HG02610 (cell line): Measurements from ENCODE around the gene PARVA.

ENCODE experiments used
- ATAC-seq: cut with Tn5 transposase; IDR thresholded peaks from one replicate; pipeline ENCODE4 v1.9.1; 2021; ENCODE audit warnings: mild to moderate bottlenecking, moderate library complexity; ENCODE audit not compliant: unreplicated experiment

Gene PARVA

DNA sequence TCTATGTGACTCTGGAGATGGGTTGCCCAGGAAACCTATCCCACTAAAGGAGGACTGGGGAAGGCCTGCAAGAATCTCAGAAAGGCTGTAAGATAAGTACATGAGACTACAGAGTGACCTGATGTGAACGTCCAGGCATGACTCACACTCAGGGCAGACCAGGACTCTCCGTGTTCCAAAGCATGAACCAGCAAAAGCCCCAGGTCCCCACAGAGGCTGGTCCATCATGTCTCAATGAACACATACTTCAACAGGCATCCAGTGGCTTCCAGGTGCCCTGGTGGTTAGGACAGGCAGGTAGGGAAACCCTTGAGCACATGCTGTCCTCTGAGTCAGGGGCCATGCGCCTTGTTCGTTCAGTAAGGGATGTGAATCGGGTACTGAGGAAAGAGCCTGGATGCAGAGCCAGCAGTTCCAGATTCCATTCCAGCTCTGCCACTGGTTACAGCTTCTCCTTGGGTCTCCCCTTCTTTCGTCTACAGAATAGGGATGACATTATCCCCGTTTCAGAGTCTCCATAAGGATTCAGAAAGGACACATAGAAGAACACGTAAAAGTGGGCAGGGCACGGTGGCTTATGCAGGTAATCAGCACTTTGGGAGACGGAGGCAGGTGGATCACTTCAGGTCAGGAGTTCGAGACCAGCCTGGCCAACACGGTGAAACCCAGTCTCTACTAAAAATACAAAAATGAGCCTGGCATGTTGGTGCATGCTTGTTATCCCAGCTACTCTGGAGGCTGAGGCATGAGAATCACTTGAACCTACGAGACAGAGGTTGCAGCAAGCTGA is 167.8 kb downstream of the PARVA start:
- ATAC-seq, result no peak

DNA sequence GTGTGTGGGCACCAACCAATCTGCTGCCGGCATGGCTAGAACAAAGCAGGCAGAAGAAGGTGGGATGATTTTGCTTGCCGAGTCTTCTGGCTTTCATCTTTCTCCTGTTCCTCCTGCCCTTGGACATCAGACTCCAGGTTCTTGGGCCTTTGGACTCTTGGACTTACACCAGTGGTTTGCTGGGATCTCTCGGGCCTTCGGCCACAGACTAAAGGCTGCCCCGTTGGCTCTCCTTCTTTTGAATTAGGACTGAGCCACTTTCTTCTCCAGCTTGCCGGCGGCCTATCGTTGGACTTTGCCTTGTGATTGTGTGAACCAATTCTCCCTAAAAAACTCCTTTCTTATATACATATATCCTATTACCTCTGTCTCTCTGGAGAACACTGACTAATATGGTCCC is 168.8 kb downstream of the PARVA start:
- no peak for ATAC-seq

DNA sequence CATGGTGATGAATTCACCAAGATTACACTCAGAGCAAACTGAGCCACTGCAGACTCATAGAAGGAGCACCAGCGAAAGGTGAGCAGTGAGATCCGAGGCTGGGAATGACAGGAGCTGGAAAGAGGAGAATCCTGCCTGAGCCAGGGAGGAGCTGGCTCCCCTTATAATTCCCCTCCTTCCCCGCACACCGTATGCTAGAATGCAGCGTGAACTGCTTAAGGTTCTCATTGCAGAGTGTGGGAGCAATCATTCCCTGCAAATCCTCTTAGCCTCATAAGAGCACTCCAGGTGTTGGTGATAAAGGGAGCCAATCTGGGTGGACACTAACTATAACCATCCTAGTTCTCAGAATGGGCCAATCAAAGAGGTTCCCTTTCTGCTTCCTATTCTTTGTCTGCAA is 169.3 kb downstream of the PARVA start:
- no peak for ATAC-seq

DNA sequence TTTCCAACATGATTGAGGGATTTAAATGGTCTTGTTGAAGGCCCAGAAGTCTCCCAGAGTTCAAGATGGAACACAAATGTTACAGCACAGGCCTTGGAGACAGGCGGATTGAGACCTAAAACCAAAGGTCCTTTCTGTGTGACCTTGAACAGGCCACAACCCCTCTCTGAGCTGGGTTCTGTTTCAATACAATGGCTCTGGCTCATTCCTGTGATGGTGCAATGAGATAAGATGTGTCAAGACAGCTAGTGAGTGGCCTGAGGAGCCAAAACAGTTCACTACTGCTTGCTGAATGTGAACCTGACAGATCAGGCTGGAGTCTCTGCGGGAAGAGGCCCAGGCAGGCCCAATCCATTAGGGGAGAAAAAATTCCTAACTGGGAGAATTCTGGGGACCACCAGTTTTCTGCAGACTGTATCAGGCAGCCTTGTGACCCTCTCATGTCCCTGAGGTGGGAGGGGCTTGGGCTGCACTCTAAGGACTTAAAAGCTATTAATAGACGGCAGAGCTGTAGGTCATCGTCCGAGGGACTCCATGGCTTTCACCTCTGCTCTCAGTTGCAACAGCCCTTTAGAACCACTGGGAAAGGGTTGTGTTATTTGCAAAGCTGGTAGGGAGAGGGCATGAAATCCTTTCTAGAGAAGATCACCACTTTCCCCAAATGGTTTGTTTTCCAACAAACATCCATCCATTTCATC is 170.7 kb downstream of the PARVA start:
- no peak for ATAC-seq

DNA sequence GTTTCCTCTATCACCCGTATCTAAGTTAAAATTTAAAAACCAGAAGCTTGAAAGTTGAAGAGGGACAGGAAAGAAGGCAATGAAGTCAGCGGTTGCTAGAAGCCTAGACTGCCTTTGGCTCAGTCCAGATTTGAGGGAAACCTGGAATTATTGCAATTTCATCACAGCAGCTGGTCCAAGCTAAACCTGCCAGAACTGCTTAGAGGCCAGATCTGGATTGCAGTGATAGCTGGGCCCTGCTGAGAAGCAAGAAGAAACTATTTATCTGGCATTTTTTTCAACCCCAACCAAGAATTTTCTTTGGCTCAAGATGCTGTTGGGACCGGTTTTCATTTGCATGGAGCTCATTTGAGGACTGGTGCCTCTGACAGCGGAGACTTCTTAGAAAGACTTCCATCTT is 175.3 kb downstream of the PARVA start:
- no peak for ATAC-seq

DNA sequence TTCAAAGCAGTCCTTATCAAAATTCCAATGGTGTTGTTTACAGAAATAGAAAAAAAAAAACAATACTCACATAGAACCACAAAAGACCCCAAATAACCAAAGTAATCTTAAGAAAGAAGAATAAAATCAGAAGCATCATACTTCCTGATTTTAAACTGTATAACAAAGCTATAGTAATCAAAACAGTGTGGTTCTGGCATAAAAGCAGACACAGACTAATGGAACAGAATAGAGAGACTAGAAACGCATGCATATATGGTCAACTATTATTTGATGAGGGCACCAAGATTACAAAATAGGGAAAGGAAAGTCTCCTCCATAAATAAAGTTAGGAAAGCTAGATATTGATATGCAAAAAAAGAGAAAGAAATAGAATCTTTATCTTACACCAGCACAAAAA is 176.8 kb downstream of the PARVA start:
- ATAC-seq, result no peak

DNA sequence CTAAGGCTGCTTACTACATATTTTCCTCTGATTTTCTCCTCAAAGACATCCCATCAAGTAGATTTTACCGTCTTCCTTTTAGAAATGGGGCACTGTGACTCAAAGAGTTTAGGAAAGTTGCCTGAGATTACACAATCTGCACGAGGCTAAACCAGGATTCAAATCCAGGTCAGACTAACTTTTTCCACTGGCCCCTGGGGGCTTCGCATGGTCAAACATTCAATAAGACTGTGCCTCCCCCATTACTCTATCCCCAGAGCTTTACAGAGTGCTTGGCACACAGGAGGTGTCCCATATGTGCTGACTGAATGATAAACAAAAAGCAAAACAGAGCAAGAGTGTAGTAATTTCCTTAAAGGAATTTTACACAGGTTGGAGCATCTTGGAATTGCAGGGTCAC is 178.8 kb downstream of the PARVA start:
- no peak for ATAC-seq

DNA sequence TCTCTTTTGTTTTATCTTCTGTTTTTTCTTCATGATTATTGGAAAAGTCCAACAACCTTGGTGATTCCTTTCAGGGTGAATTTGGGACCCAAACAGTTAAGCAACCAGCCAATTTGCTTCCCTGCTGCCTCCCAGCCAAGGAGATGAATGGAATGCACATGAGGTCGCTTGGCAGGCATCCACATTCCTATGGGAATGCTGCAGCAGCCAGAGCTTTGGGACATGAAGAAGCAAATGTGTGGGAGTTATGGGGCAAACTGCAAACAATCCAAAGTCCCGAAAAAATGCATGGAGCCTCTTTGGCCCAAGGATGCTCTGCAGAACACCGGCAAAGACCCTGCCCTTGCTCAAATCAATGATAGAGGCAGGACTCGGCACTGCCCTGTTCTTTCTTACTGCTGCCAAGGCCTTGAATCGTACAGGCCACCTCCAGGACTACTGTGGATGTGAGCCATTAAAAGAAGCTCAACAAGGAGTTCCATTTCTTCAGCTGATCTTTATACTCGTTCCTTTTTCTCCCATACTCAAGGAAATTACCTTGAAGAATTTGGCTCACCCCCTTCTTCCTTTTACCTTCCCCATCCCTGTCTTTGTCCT is 179.5 kb downstream of the PARVA start:
- no peak for ATAC-seq

DNA sequence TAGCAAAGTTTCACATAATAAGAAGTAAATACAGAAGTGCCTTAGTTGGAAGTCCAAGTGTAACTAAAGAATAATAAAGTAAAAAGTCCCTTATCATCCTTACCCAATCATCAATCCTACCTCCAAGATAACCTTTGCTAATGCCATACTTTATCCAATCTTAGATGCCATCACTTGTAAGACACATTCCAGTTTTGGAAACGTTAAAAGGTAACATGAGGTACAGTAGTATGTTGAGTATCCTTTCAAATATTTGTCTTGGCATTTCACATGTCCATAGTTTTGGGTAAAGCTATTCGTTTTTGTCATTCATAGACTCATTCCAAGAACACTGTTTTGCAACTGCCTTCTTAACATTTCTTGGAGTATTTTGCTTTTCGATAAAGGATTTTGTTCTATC is 181.6 kb downstream of the PARVA start:
- no peak for ATAC-seq

DNA sequence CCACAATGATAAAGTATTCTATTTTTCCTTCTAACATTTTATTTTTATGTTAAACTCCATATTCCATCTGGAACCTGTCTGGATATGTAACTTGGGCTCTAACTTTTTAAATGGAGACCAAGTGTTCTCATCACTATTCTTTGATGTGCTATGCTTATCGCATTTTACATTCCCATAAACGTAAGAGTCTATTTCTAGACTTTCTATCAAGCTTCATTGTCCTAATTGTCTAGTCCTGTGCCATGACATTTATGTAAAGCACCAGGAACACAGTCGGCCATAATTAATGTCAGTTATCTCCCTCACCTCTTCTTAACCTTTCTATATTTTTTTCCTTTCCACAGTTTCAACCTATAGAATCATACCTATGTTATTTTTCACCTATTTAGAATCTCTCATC is 183.0 kb downstream of the PARVA start:
- ATAC-seq, result no peak

DNA sequence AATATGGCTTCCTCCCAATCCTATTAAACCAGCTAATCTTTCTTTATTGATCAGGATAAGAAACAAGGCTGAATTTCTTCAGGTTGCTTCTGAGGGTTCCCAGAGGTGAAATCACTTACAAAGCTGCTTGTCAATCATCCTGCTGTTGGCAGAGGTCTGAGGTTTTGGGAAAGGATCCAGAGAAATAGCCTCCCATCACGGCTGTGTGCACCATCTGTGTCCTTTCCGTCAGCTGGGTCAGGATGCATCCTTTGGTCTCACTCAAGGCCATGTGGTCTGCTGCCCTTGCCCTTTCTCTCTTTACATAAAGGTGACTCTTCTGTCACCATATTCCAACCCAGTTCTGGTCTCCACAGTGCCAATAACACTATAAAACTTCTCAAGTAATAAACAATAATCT is 183.5 kb downstream of the PARVA start:
- ATAC-seq, result no peak

DNA sequence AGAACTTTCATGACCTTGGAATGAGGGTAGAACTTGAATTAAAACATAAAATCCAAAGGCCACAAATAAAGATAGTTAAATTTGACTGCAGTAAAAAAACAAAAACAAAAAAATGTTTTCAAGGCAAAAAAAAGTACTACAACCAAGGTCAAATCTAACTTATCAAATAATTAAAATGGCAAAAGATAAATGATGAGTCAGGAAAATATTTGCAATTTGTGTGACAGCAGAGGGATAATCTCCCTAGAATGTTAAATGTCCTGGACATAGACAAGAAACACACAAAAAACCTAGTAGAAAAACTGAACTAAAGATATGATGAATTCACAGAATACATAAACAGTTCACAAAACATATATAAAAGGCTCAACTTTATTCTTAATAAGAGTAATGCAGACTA is 186.6 kb downstream of the PARVA start:
- no peak for ATAC-seq

DNA sequence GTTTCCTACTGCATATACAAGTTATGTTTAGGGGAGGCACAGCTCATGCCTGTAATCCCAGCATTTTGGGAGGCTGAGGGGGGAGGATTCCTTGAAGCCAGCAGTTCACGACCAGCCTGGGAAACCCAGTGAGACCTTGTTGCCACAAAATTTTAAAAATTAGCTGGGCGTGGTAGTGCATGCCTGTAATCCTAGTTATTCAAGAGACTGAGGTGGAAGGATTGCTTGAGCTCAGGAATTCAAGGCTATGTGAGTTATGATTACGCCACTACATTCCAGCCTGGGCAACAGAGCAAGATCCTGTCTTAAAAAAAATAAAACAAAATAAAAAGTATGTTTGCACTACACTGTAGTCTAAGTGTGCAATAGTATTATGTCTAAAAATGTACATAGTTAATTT is 188.0 kb downstream of the PARVA start:
- ATAC-seq, result no peak

DNA sequence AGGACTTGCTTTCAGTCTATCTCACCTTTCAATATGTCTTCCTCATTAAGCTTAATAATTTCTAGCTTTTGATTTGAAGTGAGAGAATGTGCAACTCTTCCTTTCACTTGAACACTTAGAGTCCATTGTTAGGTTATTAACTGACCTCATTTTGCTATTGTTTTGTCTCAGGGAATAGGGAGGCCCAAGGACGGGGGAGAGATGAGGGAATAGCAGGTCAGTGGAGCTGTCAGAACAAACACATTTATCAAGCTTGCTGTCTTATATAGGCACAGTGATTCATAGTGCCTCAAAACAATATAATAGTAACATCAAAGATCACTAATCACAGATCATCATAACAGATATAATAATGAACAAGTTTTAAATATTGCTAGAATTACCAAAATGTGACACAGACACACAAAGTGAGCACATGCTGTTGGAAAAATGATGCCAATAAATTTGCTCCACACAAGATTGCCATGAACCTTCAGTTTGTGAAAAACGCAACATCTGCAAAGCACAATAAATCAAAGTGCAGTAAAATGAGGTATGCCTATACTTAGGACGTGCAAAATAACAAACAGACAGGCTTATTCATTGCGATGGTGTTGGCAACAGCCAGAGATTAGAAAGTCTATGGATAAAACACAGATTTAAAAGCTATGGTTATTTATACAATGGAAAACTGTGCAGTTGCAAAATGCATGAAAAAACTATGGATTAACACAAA is 190.5 kb downstream of the PARVA start:
- ATAC-seq, result no peak

DNA sequence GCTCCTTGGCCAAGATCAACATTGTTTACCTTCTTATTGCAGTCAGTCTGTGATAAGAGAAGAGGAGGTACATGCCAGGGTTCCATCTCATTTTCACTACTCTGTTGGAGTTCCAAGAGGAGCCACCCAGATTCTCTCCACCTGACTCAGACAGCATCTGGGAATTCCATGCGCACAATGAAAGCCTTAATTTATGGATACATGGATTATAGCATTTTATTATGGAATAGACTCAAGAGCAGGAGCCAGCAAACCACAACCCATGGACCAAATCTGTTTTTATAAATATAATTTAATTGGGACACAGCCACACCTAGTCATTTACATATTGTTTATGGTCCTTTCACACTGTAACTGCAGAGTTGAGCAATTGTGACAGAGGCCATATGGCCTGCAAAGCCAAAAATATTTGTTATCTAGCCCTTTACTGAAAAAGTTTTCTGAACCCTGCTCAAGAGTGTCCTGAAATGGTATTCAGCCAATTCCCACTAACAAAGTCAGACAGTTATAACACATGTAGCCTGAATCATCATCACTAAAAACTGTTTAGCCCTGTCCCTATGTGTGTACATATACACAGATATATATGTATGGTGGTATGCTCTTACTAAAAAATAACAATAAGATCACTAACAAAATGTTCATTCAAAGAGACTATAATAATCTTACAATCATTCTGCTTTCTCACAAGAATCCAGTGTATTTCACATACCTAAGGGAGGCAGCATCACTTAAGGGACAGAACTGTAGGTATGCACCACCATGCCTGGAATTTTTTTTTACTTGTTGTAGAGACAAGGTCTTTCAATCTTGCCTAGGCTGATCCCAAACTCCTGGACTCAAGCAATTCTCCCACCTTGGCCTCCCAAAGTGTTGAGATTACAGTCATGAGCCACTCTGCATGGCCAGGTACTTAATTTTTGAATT is 192.4 kb downstream of the PARVA start:
- no peak for ATAC-seq

DNA sequence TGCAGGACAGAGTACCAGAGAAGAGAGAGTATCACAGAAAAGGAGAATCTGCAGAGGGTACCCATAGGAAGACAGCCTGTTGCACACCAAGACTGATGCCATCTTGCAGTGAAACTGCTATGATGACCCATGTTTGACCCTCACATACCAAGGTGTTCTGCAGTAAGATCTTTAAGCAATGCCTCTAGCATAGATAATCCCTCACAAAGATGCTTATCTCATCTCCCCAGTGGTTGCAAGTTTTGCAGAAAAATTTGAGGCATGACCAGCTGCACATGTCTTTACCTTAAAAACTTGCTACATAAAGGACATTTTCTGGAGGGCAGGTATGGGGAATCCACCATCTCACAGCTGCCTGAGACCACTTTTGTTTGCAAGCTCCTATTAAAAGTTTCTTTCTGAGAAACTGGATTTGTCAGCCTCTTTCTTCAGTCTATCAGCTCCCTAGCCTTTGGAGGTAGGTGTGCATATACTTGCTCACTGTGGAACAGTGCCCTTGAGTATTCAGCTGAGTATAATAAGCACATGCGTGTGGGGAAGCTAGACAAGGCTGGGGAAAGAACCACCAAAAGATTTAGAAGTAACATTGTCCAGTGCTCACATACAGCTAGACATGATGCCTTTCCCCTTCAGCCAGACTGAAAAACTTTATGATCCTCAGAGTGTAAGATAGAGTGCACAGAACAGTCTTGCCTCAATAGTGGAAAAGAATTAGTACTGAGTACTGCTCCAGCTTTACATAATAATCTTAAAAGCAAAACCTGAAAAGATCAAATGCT is 196.5 kb downstream of the PARVA start:
- ATAC-seq, result no peak

DNA sequence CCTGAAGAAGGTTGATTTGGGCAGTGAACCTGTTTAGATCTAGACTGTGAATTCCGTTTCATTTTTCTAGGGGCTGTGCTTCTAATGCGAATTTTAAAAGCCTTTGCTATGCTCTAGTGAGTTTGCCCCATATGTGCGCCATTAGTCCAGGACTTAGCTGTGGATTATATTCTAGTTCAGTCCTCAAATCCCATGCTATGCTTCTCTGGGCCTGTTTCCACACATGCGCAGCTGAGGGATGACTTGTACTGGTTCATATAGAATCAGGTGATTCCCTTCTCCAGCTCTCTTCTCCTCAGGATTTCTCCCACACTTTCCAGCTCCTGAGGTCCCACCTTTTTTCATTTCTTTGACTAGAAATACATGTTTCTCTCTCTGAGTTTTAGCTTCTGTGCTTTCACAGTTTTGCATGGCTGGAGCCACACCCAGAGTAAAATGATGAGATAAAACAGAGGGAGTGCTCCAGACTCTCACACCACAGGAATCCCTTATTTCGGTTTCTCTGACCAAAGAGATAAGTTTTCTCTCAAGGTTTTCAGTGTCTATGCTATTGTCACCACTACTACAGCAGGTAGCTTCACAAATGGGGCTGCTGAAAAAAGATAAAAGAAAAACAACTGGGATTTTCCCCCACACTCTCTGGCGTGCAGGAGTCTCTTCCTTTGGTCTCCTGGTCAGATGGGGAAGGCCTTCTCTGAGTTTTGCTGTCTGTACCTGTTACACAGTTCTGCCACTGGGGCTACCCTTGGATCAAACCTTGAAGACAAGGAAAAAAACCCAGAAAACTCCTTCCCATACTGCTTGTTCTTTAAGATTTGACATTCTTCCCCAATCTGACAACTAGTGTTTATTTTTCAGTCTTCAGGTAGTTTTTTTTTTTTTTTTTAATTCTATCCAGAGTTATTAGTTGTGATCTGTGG is 200.6 kb downstream of the PARVA start:
- ATAC-seq, result no peak

DNA sequence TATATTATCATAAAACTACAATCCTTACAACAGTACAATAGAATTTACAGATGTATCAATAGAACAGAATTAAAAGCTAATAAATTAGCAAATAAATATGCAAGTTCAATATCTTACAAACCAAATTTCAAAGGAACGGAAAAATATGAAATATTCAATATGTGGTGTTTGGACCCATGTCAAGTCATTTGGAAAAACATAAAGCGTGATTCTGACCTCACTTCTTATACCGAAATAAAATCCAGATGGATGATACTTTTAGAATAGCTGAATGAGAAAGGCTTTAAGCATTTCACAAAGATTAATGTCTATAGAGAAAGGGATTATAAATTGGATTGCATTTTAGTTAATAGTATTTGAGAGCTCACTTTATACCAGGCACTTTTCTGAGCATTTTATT is 204.0 kb downstream of the PARVA start:
- no peak for ATAC-seq

DNA sequence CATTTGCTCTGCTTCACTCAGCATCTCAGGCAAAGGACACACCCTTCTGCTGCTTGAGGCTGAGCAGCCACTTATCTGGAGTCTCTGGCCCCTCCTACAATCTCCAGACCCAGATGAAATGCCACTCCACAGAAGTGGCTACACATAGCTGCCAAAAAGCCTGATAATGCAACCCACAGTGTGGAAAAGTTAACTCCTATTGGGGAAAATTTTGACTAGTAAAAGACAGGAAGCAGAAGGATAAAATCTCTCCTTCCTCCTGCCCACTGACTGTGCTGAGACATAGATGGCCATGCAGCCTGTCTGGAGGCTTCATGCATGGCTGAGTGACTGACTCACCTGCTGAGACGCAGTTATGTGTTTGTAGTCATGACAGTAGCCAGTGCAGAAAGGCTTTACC is 204.6 kb downstream of the PARVA start:
- no peak for ATAC-seq
